GM19099 (cell line): Measurements from ENCODE around the gene SNX7.

Experiments used
- POLR2A ChIP-seq: IDR thresholded peaks from 3 replicates; pipeline ENCODE4 v1.6.1; 2011; ENCODE audit warnings: low read depth; ENCODE audit not compliant: insufficient read length; ENCODE audit errors: extremely low read depth

The SNX7 gene

GRCh38 chr1:98792123-98792522 is 130.6 kb downstream of the SNX7 start:
- no peak for TF ChIP-seq POLR2A

- no peak for TF ChIP-seq POLR2A
Measured at GRCh38 chr1:98793136-98793535, 131.6 kb downstream of the SNX7 start.

- no peak for TF ChIP-seq POLR2A
Measured at GRCh38 chr1:98794196-98794886, 132.8 kb downstream of the SNX7 start.

GRCh38 chr1:98796049-98796448 is 134.5 kb downstream of the SNX7 start:
- no peak for TF ChIP-seq POLR2A

- TF ChIP-seq POLR2A, result no peak
Measured at GRCh38 chr1:98797506-98797905, 136.0 kb downstream of the SNX7 start.
